Measurements from ENCODE around the gene ELP4. TPM values are rescaled to one million over a fixed set of nuclear protein-coding genes. Genes with fewer than 3 reads are reported as not detected.
A peak's percentile ranks its signal among the peaks of the same experiment; 100 is the strongest.

The ELP4 gene
- total RNA-seq, 4 donors from 2014 or later, result 28.5 to 37.6 (median 32.3) TPM

GRCh38 chr11:31801298-31801702, 291.7 kb downstream of the ELP4 start:
- Histone ChIP-seq H3K27me3 (peaks cover 98% of the 10 kb centered on the region), H3K4me1 (peaks cover 49% of the 10 kb centered on the region), H3K9me3 (no peaks in the 10 kb centered on the region), H3K4me3 (no peak overlapping the region), H3K27ac (no peak overlapping the region), H3K36me3 (no peaks in the 10 kb centered on the region)
- DNase-seq (ENCODE audit: low spot score in 2 of 2), result no peak
- TF ChIP-seq POLR2A (IDR thresholded peaks at IDR 0.05) (no peak), POLR2AphosphoS5 (IDR thresholded peaks at IDR 0.05) (no peak), CTCF (IDR thresholded peaks at IDR 0.05) (no peak), EP300 (IDR thresholded peaks at IDR 0.05) (no peak)
- WGBS, result 29% methylated on average over 9 of the region's 9 CpGs

GRCh38 chr11:31802000-31802551, 292.5 kb downstream of the ELP4 start:
- no peak for DNase-seq (ENCODE audit: low spot score in 2 of 2)
- Histone ChIP-seq H3K4me3 (no peak overlapping the region), H3K27ac (no peak overlapping the region), H3K36me3 (no peaks in the 10 kb centered on the region), H3K4me1 (peaks cover 49% of the 10 kb centered on the region), H3K27me3 (peaks cover 99% of the 10 kb centered on the region), H3K9me3 (no peaks in the 10 kb centered on the region)
- TF ChIP-seq EP300 (IDR thresholded peaks at IDR 0.05), result no peak
- no peak for TF ChIP-seq CTCF (IDR thresholded peaks at IDR 0.05)
- no peak for TF ChIP-seq POLR2AphosphoS5 (IDR thresholded peaks at IDR 0.05)
- TF ChIP-seq POLR2A (IDR thresholded peaks at IDR 0.05), result no peak
- 25% methylated on average over 6 of the region's 6 CpGs for WGBS

GRCh38 chr11:31802609-31802989, 293.0 kb downstream of the ELP4 start:
- Histone ChIP-seq H3K36me3 (no peaks in the 10 kb centered on the region), H3K4me1 (peaks cover 47% of the 10 kb centered on the region), H3K4me3 (no peak overlapping the region), H3K27ac (no peak overlapping the region), H3K9me3 (no peaks in the 10 kb centered on the region), H3K27me3 (peaks cover 100% of the 10 kb centered on the region)
- peak in 1 of 2 donors; percentile 74 for DNase-seq (ENCODE audit: low spot score in 2 of 2)
- no peak for TF ChIP-seq POLR2AphosphoS5 (IDR thresholded peaks at IDR 0.05)
- no peak for TF ChIP-seq EP300 (IDR thresholded peaks at IDR 0.05)
- no peak for TF ChIP-seq POLR2A (IDR thresholded peaks at IDR 0.05)
- no peak for TF ChIP-seq CTCF (IDR thresholded peaks at IDR 0.05)
- 19% methylated on average over 20 of the region's 20 CpGs for WGBS

- Histone ChIP-seq H3K36me3 (no peaks in the 10 kb centered on the region), H3K4me3 (no peak overlapping the region), H3K9me3 (no peaks in the 10 kb centered on the region), H3K4me1 (peaks cover 41% of the 10 kb centered on the region), H3K27me3 (peaks cover 100% of the 10 kb centered on the region), H3K27ac (no peak overlapping the region)
- TF ChIP-seq EP300 (IDR thresholded peaks at IDR 0.05) (no peak), POLR2A (IDR thresholded peaks at IDR 0.05) (no peak), POLR2AphosphoS5 (IDR thresholded peaks at IDR 0.05) (no peak)
- DNase-seq (ENCODE audit: low spot score in 2 of 2), result no peak
- 14% methylated on average over 20 of the region's 24 CpGs for WGBS
These were observed 293.6 kb downstream of the ELP4 start for GRCh38 chr11:31802990-31803812.

GRCh38 chr11:31803813-31804311, 294.3 kb downstream of the ELP4 start:
- DNase-seq (ENCODE audit: low spot score in 2 of 2), result no peak
- WGBS, result 21% methylated on average over 13 of the region's 13 CpGs
- Histone ChIP-seq H3K36me3 (no peaks in the 10 kb centered on the region), H3K4me1 (peaks cover 37% of the 10 kb centered on the region), H3K4me3 (peak overlapping the region; percentile 28), H3K9me3 (no peaks in the 10 kb centered on the region), H3K27ac (no peak overlapping the region), H3K27me3 (peaks cover 100% of the 10 kb centered on the region)
- no peak for TF ChIP-seq CTCF (IDR thresholded peaks at IDR 0.05)
- TF ChIP-seq EP300 (IDR thresholded peaks at IDR 0.05), result no peak
- no peak for TF ChIP-seq POLR2AphosphoS5 (IDR thresholded peaks at IDR 0.05)
- TF ChIP-seq POLR2A (IDR thresholded peaks at IDR 0.05), result no peak
